KG1 (cell line): ENCODE data around the gene CARS1.

ENCODE experiments used
- DNase-seq: peaks from one replicate; lab custom pipeline; 2025; lab: John Stamatoyannopoulos, UW

CARS1 gene

DNA sequence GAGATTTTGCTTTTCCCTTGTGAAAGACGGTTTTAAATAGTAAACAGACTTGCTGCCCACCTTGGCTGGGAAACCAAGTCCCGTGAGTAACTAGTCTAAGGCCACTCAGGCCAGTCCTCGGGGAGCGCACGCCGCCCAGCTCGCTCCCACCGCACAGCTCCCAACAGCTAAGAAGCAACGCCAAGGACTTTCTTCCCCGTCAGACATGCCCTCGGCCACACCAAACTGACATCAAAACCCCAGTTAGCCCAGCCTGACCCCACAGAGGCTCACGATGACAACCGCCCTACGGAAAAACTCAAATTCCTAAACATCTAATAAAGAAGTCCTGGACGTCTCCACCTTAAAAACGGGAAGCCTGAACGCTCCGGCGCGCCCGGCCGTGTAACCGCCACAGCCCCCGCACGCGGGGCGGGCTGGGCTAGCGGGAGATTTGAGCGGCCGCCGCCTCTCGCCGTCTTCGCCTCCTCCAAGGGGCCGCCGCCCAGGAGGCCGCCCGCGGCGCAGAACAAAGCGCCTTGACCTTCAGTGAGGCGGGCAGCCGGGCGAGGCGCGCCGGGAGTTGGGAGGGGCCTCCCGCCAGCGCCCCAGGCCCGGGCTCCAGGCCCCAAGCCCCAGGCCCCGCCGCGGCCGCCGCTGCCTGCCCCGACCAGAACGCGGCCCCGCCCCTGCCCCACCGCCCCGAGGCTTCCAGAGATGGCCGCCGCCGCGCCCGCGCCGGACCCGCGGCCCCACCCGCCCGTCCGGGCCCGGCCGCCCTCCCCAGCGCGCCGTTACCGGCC is 65.6 kb downstream of the CARS1 start:
- DNase-seq: peak; percentile 28

- DNase-seq: peak; percentile 24
Observed at GRCh38 chr11:2990617-2991451, 66.4 kb downstream of the CARS1 start.

DNA sequence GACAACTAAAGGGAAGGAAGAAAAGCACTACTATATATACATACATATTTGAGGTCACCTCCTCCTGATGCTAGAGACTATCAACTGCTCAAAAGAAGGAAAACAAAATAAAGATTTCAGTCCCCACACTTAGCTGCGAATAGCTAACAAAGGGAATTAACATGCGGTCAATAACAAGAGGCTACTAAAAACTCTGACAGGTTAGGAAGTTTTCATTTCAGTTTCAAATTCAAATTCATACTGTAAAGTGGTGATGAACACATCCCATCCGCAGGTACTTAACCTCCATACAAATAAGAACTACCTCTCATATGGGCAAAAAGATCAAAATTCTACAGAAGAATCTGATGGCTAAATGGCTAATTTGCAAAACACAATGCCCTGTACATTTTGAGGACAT is 67.7 kb downstream of the CARS1 start:
- no peak for DNase-seq

DNA sequence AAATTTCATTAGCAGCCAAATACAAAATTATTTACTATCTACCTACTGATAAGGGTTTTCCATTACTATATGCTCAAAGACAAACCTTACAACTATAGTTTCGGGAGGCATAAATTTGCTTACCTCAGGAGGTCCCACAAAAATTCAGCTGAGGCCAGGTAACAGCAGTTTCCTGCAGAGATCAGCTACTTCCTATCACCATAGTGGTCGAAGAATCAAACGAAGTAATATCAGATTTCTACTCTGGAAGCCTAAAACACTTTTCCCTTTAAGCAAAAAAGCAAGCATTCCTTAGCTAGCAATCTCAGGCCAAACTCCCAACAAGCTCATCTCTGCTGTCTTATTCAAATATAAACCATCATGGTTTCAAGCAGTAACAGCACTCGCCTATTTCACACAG is 68.2 kb downstream of the CARS1 start:
- DNase-seq: no peak

- no peak for DNase-seq
Observed at GRCh38 chr11:2987881-2988861, 69.1 kb downstream of the CARS1 start.

- no peak for DNase-seq
Observed at GRCh38 chr11:2983908-2984307, 73.3 kb downstream of the CARS1 start.

GRCh38 chr11:2982214-2982613 is 75.0 kb downstream of the CARS1 start:
- DNase-seq: no peak

DNA sequence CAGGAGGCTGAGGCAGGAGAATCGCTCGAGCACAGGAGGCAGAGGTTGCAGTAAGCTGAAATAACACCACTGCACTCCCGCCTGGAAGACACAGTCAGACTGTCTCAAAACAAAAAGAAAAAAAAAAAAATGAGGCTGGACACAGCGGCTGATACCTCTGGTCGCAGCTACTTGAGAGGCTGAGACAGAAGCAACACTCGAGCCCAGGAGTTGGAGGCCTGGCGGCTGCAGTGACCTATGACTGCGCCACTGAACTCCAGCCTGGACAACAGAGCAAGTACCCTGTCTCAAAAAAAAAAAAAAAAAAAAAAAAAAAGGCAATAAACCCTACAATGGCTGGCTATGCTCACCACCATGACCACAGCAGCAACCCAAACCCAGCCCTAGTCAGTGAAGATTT is 76.1 kb downstream of the CARS1 start:
- no peak for DNase-seq

GRCh38 chr11:2980168-2980840 is 76.9 kb downstream of the CARS1 start:
- DNase-seq: no peak

- DNase-seq: no peak
Observed at GRCh38 chr11:2977113-2977512, 80.1 kb downstream of the CARS1 start.

- no peak for DNase-seq
Observed at GRCh38 chr11:2976294-2977063, 80.7 kb downstream of the CARS1 start.

GRCh38 chr11:2975594-2975993 is 81.6 kb downstream of the CARS1 start:
- DNase-seq: no peak

- no peak for DNase-seq
Observed at GRCh38 chr11:2974272-2974671, 83.0 kb downstream of the CARS1 start.

- no peak for DNase-seq
Observed at GRCh38 chr11:2968341-2968900, 88.8 kb downstream of the CARS1 start.

DNA sequence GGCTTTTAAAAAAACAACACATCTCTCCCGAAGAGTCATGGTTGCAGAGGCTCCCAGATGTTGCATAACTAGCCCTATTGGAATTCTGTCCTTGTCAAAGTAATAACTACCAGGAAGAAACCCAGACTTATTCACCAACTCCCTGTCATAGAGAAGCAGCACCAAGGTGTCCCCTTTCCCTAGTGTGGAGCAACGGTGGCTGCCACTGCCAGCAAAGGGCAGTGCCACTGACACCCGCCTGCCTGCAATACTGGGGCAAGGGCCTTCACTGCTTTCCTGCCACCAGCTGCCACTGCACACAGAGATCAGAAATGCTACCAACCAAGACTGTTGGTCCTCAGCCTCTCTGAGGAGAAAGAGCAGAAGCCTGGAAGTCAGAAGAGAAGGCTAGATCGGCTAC is 92.4 kb downstream of the CARS1 start:
- DNase-seq: no peak

GRCh38 chr11:2963761-2964160 is 93.5 kb downstream of the CARS1 start:
- DNase-seq: no peak

- DNase-seq: no peak
Observed at GRCh38 chr11:2963112-2963754, 94.0 kb downstream of the CARS1 start.

GRCh38 chr11:2961080-2961479 is 96.1 kb downstream of the CARS1 start:
- DNase-seq: no peak

DNA sequence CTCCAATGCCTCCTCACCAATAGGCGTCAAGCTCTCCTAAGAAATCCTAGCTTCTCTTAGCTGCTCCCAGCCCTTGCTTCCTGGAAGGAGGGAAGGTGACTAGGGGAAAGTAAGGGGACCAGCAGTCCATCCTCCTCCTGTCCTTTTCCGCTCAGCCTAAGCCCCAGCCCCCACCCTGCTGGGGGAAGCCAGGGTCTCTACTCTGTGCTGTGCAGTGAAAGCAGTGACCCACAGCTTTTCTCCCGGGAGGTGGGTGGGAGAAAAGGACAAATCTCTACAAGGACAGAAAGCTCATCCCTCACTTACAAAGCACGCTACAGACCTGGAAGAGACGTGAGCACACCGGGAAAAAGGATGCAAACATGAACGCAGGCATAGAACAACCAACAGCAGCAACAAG is 97.1 kb downstream of the CARS1 start:
- DNase-seq: no peak

- no peak for DNase-seq
Observed at GRCh38 chr11:2958251-2958650, 99.0 kb downstream of the CARS1 start.
